Effector CD4-positive, alpha-beta T cell (primary cell): ENCODE results near the gene SUSD2.
"Not testable (repeated sequence)": the region's sequence is repeated elsewhere in the genome, so short reads cannot be mapped to it uniquely, and the experiment has no call there.

Experiments used
- DNase-seq: peaks from one replicate; pipeline ENCODE4 v3.0.0-alpha.2; 2020

The SUSD2 gene

GRCh38 chr22:24190159-24190540, 8.9 kb downstream of the SUSD2 start:
- DNase-seq = no peak

DNA sequence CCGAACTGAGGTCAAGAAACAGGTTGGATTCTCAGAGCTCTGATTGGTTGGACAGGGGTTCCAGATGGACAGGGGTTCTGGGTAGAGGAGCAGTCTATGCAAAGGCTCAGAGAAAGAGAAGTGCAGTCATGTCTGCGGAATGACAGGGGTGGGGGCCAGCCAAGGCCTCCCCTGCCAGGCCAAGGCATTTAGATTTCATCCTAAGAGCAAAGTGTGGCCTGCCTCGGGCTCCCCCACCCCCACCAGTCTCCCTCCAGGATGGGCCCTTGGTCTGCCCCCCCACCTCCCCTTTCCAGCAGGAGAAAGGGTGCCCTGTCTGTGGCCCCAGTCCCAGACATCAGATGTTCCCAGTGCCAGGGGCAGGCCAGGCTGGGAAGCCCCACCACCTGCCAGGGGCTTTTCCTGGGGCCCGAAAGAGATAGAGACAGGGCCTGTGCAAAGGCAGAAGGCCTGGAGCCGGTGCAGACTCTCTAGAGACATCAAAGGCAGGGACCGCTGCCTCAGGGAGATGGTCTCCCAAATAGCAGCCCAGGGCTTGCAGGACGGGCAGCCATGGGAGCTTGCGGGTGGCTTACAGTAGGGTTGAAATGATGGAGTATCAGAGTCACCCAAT, 9.4 kb downstream of the SUSD2 start:
- DNase-seq = no peak

GRCh38 chr22:24191381-24191841, 10.1 kb downstream of the SUSD2 start:
- DNase-seq = no peak

DNA sequence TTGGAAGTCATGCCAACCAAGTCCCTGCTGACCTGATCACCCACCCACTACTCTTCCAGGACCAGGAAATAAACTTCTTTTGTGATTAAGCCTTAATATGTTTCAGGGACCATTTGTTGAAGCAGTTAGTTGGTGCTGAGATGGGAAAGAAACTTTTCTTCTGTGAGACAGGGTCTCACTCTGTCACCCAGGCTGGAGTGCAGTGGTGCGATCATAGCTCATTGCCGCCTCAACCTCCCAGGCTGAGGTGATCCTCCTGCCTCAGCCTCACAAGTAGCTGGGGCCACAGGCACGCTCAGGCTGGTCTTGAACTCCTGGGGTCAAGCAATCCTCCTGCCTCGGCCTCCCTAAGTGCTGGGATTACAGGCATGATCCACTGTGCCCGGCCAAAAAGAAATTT, 10.6 kb downstream of the SUSD2 start:
- no peak for DNase-seq

DNA sequence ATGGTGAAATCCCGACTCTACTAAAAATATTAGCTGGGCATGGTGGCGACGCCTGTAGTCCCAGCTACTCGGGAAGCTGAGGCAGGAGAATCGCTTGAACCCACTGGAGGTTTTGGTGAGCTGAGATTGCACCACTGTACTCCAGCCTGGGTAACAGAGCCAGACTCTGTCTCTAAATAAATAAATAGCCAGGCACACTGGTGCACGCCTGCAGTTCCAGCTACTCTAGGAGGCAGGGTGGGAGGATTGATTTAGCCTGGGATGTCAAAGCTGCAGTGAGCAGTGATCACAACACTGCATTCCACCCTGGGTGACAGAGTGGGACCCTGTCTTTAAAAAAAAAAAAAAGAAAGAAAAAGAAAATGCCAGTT, 17.4 kb downstream of the SUSD2 start:
- DNase-seq = no peak

GRCh38 chr22:24200619-24201212, 19.4 kb downstream of the SUSD2 start:
- DNase-seq = no peak

DNA sequence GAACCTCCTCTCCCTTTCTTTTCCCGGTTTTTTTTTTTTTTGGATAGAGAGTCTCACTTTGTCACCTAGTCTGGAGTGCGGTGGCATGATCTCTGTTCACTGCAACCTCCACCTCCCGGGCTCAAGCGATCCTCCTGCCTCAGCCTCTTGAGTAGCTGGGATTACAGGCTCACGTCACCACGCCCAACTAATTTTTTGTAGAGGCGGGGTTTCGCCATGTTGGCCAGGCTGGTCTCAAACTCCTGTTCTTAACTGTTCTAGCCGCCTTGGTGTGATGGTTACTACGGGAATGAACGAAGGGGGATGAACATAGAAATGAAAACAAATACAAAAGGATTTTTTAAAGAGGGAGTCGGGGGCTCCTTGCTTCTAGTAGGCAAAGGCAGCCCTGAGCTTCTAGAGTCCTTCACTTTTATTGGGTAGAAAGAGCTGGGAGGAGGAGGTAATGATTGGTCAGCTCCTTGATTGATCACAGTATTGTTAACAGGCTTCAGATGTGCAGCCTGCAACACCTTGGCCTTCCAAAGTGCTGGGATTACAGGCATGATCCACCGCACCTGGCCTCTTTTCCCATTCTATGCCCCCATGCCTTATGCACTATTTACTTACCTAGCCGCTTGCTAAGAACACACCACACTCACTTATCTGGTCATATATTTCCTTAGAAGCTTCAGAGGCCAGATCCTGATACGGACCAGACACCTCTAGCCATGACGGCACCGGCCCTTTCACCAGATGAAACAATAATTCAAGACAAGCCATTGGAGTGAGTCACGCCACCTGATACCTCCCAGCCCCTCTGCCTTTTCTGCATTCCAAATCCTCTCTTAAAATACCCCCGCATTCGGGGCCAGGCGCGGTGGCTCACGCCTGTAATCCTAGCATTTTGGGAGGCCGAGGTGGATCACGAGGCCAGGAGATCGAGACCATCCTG, 20.7 kb downstream of the SUSD2 start:
- DNase-seq = no peak

GRCh38 chr22:24203856-24204255, 22.6 kb downstream of the SUSD2 start:
- DNase-seq = not testable (repeated sequence)

DNA sequence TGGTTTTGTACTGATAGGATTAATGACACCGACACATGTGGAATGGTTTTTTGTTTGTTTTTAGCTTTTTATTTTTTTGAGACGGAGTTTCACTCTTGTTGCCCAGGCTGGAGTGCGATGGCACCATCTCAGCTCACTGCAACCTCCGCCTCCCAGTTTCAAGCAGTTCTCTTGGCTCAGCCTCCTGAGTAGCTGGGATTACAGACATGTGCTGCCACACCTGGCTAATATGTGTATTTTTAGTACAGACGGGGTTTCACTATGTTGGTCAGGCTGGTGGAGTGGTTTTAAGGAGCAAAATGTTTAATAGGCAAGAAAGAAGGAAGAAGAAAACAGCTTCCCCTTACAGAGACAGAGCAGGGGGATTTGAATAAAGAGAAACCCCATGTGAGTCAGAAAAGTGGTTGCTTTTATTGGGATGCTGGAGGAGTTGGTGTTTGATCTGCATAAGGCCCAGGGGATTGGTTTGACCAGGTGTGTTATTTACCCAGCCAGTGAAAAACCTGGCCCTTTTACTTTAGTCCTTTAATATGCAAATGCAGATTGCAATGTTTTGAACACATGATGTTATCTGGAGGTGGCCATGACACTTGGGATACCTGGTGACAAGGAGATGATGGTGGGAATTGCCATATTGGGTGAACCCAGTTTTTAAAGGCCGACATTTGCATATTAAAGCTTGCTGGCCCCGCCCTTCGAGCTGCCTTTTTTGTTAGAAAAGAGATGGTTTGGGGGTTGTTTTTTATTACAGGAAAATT, 24.3 kb downstream of the SUSD2 start:
- DNase-seq = no peak

- not testable (repeated sequence) for DNase-seq
These were observed 25.4 kb downstream of the SUSD2 start for GRCh38 chr22:24206460-24207263.

GRCh38 chr22:24207264-24208011, 26.2 kb downstream of the SUSD2 start:
- DNase-seq = no peak

GRCh38 chr22:24208012-24208749, 26.9 kb downstream of the SUSD2 start:
- DNase-seq = no peak

DNA sequence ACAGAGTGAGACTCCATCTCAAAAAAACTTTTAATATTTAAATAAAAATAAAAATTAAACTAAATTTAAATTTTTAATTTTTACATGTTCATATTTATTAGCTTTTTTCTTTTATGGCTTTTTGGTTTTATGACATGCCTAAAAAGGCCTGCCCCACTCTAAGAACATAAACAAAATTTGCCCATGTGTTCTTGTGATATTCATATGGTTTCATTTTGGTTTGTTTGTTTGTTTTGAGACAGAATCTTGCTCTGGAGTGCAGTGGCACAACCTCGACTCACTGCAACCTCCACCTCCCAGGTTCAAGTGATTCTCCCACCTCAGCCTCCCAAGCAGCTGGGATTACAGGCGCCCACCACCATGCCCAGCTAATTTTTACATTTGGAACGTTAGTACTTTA, 27.7 kb downstream of the SUSD2 start:
- DNase-seq = no peak

DNA sequence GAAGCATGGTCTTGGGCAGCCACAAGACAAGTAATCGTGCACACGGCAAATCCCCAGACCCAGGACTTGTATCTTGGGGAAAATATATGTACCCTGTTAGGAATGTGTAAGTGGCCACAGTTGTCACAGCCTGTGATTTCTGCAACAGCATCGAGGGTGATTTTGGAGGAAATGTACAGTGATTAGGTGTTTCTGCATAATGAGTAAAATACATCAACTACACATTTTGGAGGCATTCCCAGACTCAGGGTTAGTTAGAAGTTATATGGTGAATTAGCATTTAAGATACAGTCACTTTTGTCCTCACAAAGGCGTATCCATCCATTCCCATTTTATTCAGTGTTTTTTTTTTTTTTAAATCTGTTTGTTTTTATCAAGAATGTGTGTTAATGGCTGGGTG, 28.4 kb downstream of the SUSD2 start:
- DNase-seq = no peak

DNA sequence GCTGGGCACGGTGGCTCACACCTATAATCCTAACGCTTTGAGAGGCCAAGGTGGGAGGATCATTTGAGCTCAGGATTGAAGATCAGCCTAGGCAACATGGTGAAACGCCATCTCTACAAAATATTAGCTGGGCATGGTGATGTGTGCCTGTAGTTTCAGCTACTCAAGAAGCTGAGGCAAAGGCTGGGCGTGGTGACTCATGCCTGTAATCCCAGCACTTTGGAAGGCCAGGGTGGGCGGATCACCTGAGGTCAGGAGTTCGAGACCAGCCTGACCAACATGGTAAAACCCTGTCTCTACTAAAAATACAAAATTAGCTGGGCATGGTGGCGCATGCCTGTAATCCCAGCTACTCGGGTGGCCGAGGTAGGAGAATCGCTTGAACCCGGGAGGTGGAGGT, 29.1 kb downstream of the SUSD2 start:
- DNase-seq = not testable (repeated sequence)

DNA sequence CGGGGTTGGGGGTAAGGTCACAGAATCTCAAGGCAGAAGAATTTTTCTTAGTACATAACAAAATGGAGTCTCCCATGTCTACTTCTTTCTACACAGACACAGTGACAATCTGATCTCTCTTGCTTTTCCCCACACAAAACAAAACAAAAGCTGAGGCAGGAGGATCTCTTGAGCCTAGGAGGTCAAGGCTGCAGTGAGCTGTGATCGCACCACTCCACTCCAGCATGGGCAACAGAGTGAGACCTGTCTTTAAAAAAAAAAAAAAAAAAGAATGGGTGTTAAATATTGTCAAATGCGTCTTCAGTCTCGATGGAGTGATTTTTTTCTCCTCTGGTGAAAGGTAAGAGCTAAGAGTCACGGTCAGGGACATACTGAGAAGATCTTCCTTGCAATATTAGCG, 30.4 kb downstream of the SUSD2 start:
- DNase-seq = not testable (repeated sequence)

DNA sequence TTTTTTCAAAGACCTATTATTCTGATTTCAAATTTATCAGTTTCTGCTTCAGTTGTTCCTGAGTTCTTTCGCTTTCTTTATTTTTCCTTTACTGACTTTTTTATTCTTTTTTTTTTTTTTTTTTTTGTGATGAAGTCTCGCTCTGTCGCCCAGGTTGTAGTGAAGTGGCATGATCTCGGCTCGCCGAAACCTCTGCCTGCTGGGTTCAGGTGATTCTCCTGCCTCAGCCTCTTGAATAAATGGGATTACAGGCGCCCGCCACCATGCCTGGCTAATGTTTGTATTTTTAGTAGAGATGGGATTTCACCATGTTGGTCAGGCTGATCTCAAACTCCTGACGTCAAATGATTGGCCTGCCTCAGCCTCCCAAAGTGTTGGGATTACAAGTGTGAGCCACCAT, 31.8 kb downstream of the SUSD2 start:
- not testable (repeated sequence) for DNase-seq

DNA sequence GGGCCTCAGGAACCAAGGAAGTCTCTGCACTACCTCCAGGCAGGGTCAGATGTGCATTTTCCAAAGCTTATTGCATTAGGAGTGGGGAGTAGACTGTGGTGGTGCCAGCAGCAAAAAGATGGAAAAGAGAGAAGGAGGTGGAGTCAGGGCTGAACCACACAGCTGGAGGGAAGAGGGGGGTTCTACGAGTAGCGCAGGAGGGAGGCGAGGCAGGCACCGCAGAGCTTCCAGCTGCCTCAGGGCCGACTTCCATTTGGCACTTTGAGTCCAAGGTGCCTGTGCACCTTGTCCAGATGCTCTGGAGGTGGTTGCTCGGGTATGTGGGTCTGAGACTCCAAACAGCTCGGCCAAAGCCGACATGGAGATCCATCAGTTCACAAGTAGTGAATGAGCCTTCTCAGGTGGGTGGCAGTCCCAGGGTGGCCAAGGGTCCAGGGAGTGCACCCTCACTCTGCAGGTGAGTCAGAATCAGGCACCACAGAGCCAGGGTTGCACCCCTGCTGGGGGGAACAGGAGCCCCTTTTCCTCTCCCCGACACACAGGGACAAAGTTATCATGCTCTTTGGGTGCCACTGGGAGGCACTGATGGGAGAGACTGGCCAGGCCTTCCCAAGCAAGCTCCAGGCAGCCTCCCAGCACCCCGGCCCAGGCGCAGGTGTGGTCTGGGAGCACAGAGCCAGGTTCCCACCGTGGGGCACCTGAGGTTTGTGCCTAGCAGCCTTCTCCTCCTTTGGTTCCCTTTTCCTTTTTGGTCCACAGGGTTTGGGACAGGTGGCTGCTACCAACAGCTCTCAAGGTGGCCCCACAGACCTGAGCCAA, 33.4 kb downstream of the SUSD2 start:
- no peak for DNase-seq

DNA sequence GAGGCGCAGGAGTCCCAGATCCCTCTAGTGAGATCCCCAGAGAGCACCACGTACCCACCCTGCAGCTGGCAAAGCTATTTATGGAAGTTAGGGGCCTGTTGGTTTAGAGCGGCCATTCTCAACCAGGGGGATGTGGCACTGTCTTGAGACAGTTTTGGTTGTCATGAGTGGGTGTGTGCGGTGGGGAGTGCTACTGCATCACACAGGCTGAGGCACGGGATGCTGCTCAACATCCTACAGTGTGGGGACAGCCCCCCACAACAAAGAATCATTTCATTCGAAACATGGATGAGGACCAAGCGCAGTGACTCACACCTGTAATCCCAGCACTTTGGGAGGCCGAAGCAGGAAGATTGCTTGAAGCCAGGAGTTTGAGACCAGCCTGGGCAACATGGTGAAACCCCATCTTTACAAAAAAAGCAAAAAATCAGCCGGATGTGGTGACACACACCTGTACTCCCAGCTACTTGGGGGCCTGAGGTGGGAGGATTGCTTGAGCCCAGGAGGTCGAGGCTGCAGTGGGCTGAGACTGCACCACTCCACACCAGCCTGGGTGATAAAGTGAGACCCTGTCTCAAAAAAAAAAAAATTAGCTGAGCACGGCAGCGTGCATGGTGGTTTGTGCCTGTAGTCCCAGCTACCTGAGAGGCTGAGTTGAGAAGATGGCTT, 35.4 kb downstream of the SUSD2 start:
- DNase-seq = no peak
